Lower leg skin (tissue), 3 donors: ENCODE data around the gene BIRC6.

Experiments
- POLR2A ChIP-seq, 2 donors: fragments of 450-650 bp; IDR thresholded peaks; one replicate each; pipeline ENCODE4 v1.6.1; 2016 to 2017; ENCODE audit warnings: antibody characterized with exemption in 2 of 2, mild to moderate bottlenecking in 1 of 2, moderate library complexity in 1 of 2
- TF ChIP-seq, protein P1 (sequence below), 3 donors: fragments of 450-650 bp; IDR thresholded peaks; one replicate each; pipeline ENCODE4 v1.5.1; 2016; ENCODE audit warnings: antibody characterized with exemption in 3 of 3, mild to moderate bottlenecking in 3 of 3, moderate library complexity in 2 of 3

DNA sequence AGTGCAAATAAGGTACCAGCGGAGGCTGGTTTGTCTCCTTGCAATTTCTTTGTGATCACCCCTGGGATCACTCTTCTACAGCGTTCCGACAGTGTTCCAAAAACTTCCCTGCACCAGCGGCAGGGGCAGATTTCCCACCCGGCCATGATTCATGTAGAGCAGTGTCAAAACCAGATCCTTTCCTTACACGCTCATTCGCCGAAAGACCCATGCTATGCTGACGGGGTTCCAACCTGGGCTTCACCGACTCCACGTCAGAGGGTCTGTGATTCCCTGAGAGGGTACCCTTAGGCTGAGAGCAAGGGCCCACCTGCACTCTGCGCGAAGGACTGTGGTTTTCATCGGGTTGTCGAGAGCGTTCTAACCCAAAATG, 270.6 kb downstream of the BIRC6 start:
- TF ChIP-seq, protein P1, sequence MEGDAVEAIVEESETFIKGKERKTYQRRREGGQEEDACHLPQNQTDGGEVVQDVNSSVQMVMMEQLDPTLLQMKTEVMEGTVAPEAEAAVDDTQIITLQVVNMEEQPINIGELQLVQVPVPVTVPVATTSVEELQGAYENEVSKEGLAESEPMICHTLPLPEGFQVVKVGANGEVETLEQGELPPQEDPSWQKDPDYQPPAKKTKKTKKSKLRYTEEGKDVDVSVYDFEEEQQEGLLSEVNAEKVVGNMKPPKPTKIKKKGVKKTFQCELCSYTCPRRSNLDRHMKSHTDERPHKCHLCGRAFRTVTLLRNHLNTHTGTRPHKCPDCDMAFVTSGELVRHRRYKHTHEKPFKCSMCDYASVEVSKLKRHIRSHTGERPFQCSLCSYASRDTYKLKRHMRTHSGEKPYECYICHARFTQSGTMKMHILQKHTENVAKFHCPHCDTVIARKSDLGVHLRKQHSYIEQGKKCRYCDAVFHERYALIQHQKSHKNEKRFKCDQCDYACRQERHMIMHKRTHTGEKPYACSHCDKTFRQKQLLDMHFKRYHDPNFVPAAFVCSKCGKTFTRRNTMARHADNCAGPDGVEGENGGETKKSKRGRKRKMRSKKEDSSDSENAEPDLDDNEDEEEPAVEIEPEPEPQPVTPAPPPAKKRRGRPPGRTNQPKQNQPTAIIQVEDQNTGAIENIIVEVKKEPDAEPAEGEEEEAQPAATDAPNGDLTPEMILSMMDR (IDR thresholded peaks at IDR 0.05) = no peak
- TF ChIP-seq POLR2A (IDR thresholded peaks at IDR 0.05) = no peak
